Activated CD4-positive, CD25-positive, alpha-beta regulatory T cell (primary cell): ENCODE data around the gene FUT3.
"Not testable (repeated sequence)": the region's sequence is repeated elsewhere in the genome, so short reads cannot be mapped to it uniquely, and the experiment has no call there.

ENCODE experiments used
- DNase-seq, 4 experiments: peaks; one replicate each; lab custom pipeline; 2025; lab: John Stamatoyannopoulos, UW

The FUT3 gene

DNA sequence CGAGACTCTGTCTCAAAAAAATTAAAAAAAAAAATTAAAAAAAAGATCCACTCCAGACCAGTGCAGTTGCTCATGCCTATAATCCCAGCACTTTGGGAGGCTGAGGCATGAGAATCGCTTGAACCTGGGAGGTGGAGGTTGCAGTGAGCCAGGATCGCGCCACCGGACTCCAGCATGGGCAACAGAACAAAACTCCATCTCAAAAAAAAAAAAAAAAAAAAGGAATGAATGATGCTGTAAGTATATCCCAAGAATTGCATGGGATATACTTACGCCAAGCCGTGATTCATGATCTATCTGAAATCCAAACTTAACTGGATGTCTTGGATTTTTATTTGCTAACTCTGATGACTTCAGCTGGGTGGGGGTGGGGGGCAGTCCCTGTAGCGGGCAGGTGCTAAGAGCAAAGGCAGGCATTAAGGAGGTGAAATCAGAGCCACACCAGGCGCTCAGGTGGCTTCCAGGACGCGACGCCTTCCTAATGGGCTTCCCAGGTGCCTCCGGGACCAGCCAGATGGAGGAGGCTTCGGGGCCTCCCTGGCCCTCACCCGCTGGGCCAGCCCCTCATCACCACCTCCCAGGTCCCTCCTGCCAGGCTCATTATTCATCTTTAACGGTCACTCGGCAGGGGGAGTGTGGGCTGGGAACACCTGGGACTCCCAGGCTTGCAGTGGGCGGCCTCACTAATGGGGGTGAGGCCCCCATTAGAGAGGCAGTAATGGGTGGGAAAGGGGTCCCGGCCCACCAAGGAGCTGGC is 30.5 kb upstream of the FUT3 start:
- DNase-seq = no peak

DNA sequence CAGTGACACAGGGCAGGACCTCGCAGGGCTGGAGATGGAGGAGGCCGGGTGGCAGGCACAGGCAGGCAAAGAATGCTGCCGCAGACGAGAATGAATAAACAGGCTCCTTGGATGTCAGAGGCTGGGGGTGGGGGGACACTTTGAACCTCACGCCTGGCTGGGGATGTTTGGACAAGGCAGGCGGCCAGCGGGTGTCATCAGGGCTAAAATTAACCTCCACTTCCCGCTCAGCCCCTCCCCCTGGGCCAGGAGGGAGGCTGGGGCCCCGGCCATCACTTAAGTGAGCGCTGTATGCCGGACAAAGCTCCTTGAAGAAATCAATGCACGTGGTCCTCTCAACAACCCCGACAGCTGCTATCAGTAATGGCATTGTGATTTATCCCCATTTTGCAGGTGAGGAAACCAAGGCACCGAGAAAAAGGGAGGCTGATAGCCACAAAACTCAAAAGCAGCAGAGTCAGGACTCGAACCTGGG is 29.4 kb upstream of the FUT3 start:
- no peak for DNase-seq

DNA sequence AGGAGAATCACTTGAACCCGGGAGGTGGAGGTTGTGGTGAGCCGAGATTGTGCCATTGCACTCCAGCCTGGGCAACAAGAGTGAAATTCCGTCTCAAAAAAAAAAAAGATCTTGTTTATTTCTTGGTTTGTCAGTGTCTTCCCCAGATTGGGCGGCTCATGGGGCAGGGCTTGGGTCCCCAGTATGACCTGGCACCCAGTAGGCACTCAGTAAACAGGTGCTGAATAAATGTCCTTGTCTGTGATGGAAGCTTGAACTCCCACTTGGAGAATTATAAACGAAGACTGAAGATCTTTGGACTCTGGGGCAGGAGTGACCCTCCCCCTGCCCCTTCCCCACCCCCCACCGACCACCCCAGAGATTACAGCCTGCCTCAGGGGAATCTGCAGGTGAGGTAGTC is 28.9 kb upstream of the FUT3 start:
- DNase-seq = no peak

DNA sequence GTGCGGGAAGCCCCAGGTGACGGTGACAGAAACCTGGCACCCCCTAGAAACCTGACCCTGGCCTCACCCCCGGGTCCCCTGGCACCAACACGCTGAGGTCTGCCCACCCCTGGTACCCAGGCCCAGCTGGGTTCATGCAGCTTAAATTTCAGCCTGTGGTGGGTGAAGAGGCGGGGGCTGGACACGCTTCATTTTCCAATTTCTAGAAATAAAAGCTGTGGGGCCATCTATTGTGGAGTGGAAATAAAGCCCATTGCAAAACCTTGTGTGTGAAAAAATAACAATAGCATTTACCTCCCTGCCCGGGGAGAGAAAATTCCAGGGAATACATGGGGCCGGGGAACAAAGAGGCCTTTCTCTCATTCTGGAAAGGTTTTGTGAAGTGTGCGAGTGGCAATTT is 26.6 kb upstream of the FUT3 start:
- no peak for DNase-seq

DNA sequence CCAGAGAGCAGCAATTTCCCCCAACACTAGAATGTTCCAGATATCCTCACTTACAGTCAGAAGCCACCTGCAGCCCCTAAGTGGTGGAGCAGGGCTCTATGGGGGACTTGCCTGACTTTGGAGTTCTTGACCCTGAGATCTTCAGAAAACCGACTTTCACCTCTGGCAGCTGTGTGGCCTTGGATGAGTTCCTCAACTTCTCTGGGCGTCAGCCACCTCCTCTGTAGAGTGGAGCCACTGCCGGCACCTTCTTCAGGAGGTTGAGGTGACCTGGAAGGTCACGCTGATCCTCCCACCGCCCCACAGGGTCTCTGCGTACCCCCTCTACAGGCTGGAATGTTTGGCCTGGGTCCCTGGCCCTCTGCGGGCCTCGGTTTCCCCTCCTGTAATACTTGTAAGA is 26.2 kb upstream of the FUT3 start:
- DNase-seq = no peak

DNA sequence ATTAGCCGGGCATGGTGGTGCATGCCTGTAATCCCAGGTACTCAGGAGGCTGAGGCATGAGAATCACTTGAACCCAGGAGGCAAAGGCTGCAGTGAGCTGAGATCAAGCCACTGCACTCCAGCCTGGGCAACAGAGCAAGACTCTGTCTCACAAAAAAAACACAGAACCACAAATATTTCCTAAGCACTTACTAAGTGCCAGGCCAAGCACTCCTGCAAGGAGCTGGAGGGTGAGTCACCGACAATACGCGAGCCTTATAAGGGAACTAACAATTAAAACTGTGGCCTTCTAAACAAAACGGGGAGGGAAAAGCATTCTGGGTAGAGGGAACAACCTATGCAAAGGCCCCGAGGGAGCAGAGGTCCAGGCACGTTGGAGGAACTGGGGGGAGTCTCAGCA is 23.2 kb upstream of the FUT3 start:
- DNase-seq = not testable (repeated sequence)

DNA sequence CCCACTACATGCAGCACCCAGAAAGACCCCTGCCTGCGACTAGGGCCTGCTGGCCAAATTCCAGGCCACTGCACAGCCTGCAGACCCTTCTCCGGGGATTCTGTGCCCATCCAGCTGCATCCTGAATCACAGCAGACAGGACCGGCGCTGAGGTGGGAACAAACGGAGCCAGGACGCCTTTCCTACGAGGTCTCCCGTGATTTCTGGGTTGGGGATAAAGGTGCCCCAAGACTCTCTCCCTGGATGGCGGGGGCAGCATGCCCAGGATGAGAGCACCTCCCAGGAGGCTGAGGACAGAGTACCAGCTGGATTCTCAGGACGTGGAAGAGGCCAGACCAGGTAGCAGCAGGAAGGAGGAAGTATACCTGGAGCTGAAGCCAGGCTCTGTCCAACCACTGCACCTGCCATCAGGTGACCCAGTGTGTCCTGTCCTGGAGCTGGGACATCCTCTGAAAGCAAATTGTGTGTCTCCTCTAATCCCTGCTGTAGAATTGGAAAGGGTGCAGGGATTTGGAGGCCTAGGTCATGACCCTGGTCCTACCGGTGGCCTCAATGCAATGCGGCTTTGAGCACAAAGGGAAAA is 22.5 kb upstream of the FUT3 start:
- DNase-seq = no peak

DNA sequence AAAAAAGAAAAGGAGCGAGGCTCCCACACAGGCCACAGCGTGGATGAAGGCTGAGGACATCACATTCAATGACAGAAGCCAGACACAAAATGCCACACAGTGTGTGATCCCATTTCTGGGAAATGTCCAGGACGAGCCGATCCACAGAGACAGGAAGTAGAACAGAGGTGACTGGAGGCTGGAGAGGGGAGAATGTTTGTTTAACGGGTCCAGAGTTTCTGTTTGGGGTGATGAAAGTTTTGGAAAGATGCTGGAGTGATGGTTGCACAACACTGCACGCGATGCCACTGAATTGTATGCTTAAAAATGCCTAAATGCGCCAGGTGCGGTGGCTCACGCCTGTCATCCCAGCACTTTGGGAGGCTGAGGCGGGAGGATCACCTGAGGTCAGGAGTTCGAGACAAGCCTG is 19.7 kb upstream of the FUT3 start:
- DNase-seq = no peak

DNA sequence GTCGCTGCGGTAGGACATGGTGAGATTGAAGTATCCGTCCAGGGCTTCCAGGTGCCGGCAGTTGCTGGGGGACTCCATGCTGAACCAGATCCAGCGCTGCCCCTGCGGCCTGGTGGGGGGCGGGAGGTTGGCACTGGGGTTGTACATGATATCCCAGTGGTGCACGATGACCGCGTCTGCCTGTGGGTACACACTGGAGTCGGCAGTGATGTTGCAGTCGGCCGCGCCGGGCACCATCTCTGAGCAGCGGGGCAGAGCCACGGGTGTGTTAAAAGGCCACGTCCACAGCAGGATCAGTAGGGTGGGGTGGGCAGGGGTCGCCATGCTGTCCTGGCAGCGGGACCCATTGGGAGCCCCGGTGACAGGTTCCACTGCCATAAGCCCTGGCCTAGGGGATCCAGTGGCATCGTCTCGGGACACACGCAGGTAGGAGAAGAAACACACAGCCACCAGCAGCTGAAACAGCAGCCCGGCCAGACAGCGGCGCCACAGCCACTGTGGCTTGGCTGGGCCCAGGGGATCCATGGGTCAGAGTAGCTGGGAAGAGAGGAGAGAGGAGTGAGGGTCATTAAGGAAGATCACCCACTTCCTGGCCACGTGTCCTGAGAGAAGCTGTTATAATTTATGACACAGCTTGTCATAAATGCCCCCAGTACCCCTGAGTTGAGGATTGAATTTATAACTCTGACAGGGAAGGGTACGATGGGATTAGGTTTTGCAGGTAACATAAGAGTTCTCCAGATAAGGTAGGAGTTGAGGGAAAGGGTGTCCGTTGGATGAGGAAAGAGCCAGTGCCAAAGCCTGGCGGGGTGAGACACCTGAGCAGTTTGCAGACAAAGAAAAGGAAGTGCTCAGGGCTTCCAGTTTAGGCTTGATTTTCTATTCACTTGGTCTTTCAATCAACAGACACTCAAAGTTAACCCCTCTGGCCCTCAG is 16.2 kb upstream of the FUT3 start:
- no peak for DNase-seq

DNA sequence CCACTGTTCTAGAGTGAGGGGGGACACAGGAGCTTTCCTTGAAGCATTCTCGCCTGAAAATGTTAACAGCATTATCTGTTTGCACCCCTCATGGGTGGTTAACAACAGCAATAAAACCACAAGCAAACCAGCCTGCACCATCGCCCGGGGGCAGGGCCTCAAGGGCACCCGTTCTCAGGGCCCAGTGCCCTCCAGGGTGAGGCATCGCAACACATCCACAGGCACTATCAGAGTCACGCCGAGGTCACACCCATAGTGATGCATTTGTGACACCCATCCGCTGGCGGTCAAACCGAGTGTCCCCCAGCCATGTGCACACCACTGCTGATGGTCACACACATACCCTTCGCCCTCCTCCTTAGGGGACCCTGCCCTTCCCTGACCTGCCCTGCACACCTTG is 14.5 kb upstream of the FUT3 start:
- DNase-seq = no peak

DNA sequence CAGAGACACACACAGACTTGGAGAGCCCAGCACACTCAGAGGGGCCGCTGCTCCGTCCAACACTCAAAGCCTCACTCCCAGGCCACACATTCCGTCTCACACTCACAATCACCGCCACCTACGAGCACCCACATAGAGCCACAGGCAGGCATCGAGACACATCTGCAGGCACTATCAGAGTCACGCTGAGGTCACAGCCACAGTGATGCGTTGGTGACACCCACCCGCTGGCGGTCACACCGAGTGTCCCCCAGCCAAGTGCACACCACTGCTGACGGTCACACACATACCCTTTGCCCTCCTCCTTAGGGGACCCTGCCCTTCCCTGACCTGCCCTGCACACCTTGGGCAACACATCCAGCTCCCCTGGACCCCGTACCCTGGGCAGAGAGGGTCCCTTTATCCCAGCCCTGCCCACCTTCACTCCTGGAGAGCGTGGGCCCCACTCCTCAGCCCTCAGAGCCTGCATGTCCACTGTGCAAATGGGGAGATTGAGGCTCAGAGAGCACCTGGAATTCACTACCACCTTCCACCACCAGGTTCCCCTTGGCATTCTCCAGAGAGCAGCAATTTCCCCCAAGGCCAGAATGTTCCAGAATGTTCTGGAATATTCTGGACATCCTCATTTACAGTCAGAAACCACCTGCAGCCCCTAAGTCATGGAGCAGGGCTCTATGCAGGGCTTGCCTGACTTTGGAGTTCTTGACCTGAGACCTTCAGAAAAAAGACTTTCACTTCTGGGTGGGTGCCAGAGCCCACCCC is 13.7 kb upstream of the FUT3 start:
- DNase-seq = no peak

DNA sequence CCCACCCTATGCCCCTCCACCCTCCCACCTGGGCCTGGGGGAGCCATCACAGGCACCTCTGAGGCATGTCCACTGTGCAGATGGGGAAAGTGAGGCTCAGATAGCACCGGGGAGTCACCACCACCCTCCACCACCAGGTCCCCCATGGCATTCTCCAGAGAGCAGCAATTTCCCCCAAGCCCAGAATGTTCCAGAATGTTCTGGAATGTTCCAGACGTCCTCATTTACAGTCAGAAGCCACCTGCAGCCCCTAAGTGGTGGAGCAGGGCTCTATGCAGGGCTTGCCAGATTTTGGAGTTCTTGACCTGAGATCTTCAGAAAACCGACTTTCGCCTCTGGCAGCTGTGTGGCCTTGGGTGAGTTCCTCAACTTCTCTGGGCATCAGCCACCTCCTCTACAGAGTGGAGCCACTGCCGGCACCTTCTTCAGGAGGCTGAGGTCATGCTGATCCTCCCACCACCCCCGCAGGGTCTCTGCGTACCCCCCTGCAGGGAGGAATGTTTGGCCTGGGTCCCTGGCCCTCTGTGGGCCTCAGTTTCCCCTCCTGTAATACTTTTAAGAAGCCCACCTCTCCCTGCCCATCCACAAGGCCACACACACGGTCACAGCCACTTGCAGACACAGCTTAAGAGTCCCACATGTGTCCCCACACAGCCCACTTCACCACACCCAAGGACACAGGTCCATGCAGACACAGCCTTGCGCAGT is 12.9 kb upstream of the FUT3 start:
- no peak for DNase-seq

DNA sequence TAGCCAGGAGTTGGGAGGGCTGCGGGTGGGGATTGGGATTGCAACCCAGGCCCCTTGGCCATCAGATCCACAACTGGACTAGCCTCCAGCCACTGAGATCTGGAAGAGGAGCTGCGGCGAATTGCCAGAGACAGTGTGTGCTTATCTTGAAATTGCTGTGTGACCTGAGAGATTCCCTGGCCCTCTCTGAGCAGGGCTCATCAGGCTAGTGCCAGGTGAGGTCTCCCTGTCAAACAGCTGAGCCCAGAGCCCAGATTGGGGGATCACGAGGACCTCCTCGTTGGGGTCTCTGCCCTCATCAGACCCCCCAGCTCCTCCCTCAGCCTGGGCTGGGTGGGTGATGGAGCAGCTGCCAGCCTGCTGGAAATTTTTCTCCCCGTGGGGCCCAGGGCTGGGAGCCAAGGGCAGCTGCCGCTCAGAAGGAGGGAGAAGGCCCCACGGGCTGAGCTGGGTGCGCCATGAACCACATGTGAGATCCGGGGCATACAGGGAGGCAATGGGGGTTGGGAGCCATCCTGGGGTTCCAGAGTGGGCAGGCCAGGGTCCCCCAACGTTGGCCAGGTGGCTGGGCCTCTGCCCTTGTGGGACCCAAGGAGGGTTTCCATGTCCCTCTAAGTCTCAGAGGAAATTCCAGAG is 11.9 kb upstream of the FUT3 start:
- DNase-seq = no peak

DNA sequence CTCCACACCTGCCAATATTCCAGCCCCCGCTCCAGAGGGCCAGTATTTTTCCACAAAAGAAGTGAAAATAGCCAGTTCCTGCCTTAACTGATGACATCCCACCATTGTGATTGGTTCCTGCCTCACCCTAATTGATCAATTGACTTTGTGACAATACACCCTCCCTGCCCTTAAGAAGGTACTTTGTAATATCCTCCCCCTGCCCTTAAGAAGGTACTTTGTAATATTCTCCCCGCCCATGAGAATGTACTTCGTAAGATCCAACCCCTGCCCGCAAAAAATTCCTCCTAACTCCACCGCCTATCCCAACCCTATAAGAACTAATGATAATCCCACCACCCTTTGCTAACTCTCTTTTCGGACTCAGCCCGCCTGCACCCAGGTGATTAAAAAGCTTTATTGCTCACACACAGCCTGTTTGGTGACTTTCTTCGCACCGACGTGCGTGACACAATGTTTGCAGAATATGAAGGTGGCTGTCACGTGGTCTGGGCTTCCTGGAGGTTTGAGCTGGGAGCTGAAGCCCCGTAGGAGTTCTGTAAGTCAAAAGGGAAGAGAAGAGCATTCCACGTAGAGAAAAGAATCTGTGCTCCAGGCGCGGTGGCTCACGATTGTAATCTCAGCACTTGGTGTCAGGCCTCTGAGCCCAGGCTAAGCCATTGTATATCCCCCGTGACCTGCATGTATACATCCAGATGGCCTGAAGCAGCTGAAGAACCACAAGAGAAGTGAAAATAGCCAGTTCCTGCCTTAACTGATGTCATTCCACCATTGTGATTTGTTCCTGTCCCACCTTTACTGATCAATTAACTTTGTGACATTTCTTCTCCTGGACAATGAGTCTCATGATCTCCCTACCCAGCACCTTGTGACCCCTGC is 6.2 kb upstream of the FUT3 start:
- no peak for DNase-seq

DNA sequence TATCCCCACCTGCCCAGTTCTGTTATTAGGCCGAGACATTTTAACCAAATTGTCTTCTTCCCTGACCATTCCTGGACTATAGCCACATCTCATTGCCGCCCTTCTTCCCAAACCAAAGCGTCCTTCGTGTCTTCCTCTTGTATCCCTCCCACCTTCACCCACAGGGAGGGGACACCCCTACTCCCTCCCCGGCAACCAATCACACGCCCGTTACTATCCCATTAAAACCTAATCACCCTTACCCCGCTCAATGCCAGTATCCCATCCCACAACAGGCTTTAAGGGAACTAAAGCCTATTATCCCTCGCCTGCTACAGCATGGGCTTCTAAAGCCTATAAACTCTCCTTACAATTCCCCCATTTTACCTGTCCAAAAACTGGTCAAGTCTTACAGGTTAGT is 3.9 kb upstream of the FUT3 start:
- not testable (repeated sequence) for DNase-seq

DNA sequence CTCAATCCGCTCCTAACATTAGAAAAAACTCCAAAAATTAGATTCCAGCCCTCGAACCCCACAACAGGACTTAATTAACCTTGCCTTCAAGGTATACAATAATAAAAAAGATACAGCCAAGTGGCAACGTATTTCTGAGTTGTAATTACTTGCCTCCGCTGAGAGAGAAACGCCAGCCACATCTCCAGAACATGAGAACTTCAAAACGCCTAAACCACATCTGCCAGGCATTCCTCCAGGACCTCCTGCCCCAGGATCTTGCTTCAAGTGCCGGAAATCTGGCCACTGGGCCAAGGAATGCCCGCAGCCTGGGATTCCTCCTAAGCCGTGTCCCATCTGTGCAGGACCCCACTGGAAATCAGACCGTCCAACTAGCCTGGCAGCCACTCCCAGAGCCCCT is 2.9 kb upstream of the FUT3 start:
- DNase-seq = not testable (repeated sequence)

DNA sequence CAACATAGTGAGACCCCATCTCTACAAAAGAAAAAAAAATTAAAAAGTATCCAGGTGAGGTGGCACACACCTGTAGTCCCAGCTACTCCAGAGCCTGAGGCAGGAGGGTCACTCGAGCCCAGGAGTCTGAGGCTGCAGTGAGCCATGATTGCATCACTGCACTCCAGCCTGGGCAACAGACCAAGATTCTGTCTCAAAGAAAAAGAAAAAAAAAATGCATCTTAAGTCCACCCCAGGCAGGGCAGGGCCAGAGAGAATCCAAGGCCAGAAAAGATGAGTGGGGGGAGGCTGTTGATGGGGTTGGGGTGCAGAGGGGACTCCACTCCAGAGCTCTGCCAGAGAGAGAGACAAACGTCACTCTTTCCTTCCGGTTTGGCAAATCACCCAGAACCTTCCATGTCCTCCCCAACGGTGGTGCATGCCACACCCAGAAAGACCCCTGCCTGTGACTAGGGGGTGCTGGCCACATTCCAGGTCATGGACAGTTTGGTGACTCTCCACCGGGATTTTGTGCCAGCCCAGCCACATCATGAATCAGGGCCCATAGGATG is 431 bp downstream of the FUT3 start:
- DNase-seq = no peak

DNA sequence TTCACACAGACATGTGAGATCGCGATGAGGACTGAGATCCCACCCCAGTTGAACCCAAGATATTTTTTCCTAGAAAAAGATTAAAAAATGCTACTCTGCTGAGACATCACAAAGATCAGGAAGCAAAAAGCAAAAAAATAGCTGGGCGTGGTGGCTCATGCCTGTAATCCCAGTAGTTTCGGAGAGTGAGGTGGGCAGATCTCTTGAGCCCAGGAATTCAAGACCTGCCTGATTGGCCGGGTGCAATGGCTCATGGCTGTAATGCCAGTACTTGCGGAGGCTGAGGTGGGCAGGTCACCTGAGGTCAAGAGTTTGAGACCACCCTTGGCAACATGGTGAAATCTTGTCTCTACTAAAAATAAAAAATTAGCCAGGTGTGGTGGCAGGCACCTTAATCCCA is 1.1 kb downstream of the FUT3 start:
- DNase-seq = no peak

DNA sequence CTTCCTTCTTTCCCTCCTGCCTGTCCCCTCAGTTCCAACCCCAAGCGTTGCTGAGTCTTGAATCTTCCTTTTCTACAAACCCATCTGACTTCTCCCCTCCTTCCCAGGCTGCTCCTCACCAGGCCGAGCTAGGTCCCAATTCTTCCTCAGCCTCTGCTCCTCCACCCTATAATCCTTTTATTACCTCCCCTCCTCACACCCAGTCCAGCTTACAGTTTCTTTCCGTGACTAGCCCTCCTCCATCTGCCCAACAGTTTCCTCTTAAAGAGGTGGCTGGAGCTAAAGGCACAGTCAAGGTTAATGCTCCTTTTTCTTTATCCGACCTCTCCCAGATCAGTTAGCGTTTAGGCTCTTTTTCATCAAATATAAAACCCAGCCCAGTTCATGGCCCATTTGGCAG is 2.6 kb downstream of the FUT3 start:
- not testable (repeated sequence) for DNase-seq

DNA sequence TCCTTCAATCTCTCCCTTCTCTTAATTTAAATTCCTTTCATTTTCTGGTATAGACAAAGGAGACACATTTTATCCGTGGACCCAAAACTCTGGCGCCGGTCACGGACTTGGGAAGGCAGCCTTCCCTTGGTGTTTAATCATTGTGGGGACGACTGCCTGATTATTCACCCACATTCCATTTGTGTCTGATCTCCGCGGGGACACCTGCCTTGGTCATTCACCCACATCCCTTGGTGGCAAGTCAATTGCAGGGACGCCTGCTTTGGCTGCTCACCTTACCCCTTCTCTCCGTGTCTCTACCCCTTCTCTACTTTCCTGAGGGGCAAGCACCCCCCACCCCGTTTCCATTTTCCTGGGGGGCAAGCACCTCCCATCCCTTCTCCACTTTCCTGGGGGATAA is 3.4 kb downstream of the FUT3 start:
- not testable (repeated sequence) for DNase-seq
